ENCODE data around the gene BCAS2.
A peak's percentile ranks its signal among the peaks of the same experiment; 100 is the strongest.
"Not testable (repeated sequence)": the region's sequence is repeated elsewhere in the genome, so short reads cannot be mapped to it uniquely, and the experiment has no call there.

Gene BCAS2

GRCh38 chr1:114562978-114563510, 18.4 kb downstream of the BCAS2 start:
- H3K4me3 ChIP-seq (ENCODE audit: low read depth, low read length): not testable (repeated sequence)

DNA sequence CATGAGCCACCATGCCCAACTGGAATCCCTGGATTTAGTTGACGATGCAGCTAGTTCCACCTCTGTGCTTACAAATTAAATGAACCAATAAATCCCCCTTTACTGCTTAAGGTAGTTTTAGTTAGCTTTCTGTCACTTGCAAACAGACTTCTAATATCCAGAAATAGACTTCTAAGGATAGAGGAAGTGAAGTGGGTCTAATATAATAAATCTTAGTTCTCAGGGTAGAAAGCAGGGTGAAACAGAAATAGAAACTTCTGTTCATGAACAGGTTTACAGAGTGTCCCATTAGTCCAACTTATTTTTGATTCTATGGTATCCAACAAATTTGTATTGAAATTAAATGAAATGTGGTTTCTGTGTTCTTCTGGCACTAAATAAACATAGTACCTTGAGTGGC, 20.1 kb downstream of the BCAS2 start:
- no peak for DNase-seq (ENCODE audit: low read depth)
- no peak overlapping the region for H3K4me3 ChIP-seq (ENCODE audit: low read depth, low read length)

More at GRCh38 chr1:114562978-114563510, 18.4 kb downstream of the BCAS2 start:
- DNase-seq (ENCODE audit: low read depth): peak; percentile 4

DNA sequence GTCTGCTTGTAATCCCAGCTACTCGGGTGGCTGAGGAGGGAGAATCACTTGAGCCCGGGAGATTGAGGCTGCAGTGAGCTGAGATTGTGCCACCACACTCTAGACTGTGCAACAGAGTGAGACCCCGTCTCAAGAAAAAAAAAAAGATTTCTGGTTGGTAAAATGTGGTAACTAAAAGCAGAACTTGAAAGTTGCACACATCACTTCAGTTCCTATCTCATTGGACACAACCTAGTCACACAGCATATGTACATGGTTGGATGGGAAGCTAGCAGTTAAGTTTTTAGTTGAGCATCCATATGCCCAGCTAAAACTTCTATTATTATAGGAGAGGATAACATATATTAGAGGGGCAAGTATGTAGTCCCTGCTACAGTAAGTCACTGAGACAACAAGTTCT, 22.1 kb downstream of the BCAS2 start:
- no peak overlapping the region for H3K4me3 ChIP-seq (ENCODE audit: low read depth, low read length)
- no peak for DNase-seq (ENCODE audit: low read depth)

DNA sequence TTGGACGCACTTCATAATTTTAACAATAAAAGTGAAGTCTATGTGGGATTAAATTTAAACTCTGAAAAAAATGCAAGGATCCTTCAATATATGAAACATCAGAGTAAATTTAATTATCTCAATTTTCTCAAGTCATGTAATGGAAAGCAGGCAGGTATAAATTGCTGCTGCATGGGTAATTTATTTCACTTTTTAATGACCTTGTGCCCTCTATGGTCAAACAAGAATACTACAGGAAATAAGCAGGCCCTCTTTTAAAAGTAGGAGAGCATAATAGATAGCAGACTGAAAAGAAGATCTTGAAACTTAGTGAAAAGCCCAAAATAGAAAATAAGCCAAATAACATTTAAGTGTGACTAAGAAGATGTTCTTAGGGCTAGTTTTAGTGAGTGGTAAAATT, 22.9 kb downstream of the BCAS2 start:
- no peak for DNase-seq (ENCODE audit: low read depth)
- no peak overlapping the region for H3K4me3 ChIP-seq (ENCODE audit: low read depth, low read length)

DNA sequence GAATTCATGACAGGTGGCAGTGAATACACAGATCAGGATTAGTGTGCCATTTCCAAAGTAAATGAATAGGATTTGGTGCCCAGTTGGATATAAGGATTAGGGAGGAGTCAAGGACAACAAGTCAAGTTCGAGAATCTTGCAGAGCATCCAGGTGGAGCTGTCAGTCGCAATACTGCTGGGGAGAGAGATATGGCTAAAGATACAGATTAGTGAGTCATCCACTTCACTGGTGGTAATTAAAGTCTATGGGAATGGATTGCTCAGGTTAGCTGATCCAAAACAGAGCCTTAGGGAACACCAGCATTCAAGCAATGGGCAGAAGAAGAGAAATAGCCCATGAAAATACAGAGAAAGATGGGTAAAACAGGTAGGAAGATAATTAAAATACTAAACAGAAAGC, 26.8 kb downstream of the BCAS2 start:
- DNase-seq (ENCODE audit: low read depth): no peak

DNA sequence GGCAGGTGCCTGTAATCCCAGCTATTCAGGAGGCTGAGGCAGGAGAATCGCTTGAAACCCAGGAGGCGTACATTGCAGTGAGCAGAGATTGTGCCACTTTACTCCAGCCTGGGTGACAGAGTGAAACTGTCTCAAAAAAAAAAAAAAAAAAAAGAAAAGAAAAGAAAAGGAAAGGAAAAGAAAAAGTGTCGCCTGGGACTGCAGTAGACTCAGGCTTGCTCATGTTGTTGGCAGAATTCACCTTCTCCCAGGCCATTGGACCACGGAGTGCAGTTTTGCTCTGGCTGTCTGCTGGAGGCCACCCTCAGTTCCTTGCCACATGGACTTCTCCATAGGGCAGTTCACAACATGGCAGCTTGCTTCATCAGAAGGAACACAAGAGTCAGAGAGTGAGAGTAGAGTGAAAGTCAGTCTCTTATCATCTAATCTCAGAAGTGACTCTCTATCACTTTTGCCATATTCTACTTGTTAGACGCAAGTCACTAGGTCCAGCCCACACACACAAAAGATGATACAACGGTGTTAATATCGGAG, 29.2 kb downstream of the BCAS2 start:
- H3K4me3 ChIP-seq (ENCODE audit: low read depth, low read length): no peak overlapping the region
- DNase-seq (ENCODE audit: low read depth): no peak

More for the DNA sequence above, 26.8 kb downstream of the BCAS2 start:
- H3K4me3 ChIP-seq (ENCODE audit: low read depth, low read length): no peak overlapping the region

DNA sequence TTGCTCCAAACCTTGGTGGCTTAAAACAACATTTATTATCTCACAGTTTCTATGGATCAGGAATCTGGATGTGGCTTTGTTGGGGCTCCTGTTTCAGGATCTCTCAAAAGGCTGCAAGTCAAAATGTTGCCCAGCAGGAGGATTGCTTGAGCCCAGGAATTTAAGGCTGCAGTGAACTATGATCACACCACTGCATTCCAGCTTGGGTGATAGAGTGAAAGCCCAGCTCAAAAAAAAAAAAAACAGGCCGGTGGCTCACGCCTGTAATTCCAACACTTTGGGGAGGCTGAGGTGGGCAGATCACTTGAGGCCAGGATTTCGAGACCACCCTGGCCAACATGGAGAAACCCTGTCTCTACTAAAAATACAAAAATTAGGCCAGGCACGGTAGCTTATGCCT, 30.0 kb downstream of the BCAS2 start:
- DNase-seq (ENCODE audit: low read depth): no peak
- no peak overlapping the region for H3K4me3 ChIP-seq (ENCODE audit: low read depth, low read length)

DNA sequence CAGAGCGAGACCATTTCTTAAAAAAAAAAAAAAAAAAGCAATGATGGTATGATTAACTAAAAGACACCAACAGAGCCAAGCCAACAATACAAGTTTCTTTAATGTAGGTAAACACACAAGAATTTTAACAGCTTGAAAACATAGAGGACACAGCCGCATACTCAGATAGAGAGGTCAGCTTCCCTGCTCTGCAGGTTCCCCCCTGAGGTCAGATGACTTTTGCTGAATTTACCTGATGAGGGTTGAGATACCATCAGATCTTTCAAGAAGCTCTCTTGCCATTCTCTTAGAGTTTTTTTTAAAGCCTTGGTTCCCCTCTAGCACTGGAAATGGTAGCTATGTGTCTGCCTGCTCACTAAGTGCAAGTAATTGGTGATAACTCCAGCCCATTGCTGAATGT, 31.1 kb downstream of the BCAS2 start:
- no peak overlapping the region for H3K4me3 ChIP-seq (ENCODE audit: low read depth, low read length)
- no peak for DNase-seq (ENCODE audit: low read depth)

- DNase-seq (ENCODE audit: low read depth): no peak
- H3K4me3 ChIP-seq (ENCODE audit: low read depth, low read length): no peak overlapping the region
Observed at GRCh38 chr1:114549137-114549536, 32.3 kb downstream of the BCAS2 start.

GRCh38 chr1:114547076-114547475, 34.3 kb downstream of the BCAS2 start:
- H3K4me3 ChIP-seq (ENCODE audit: low read depth, low read length): no peak overlapping the region
- DNase-seq (ENCODE audit: low read depth): no peak

GRCh38 chr1:114545796-114546195, 35.6 kb downstream of the BCAS2 start:
- DNase-seq (ENCODE audit: low read depth): no peak
- no peak overlapping the region for H3K4me3 ChIP-seq (ENCODE audit: low read depth, low read length)

GRCh38 chr1:114545315-114545714, 36.1 kb downstream of the BCAS2 start:
- no peak overlapping the region for H3K4me3 ChIP-seq (ENCODE audit: low read depth, low read length)
- DNase-seq (ENCODE audit: low read depth): no peak

DNA sequence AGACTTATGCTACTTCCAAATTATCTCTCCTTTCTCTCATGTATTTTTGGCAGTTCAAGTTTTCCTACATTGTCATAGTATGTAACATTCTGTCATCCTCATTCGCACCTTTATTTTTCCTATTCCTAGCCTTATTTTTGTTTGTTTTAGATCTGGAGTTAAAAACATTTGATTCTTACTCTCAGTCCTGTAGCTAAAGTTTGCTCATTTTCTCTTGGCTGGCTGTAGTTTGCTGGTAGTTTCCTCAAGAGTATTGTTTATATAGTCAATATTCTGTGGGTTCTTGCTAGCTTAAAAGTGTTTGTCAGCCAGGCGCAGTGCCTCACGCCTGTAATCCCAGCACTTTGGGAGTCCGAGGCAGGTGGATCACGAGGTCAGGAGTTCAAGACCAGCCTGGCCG, 40.6 kb downstream of the BCAS2 start:
- no peak for DNase-seq (ENCODE audit: low read depth)
- H3K4me3 ChIP-seq (ENCODE audit: low read depth, low read length): no peak overlapping the region

- DNase-seq (ENCODE audit: low read depth): no peak
Observed at GRCh38 chr1:114540272-114540671, 41.1 kb downstream of the BCAS2 start.

DNA sequence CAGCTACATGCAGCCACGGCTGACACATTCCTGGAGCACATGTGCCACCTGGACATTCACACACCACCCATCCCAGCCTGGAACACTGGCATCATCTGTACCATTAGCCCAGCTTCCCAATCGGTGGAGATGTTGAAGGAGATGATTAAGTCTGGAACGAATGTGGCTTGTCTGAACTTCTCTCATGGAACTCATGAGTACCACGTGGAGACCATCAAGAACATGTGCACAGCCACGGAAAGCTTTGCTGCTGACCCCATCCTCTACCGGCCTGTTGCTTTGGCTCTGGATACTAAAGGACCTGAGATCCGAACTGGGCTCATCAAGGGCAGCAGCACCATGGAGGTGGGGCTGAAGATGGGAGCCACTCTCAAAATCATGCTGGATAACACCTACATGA, 45.4 kb downstream of the BCAS2 start:
- DNase-seq (ENCODE audit: low read depth): no peak
- H3K4me3 ChIP-seq (ENCODE audit: low read depth, low read length): no peak overlapping the region

More at GRCh38 chr1:114540272-114540671, 41.1 kb downstream of the BCAS2 start:
- no peak overlapping the region for H3K4me3 ChIP-seq (ENCODE audit: low read depth, low read length)

- no peak overlapping the region for H3K4me3 ChIP-seq (ENCODE audit: low read depth, low read length)
- DNase-seq (ENCODE audit: low read depth): no peak
Observed at GRCh38 chr1:114535401-114535800, 46.0 kb downstream of the BCAS2 start.

DNA sequence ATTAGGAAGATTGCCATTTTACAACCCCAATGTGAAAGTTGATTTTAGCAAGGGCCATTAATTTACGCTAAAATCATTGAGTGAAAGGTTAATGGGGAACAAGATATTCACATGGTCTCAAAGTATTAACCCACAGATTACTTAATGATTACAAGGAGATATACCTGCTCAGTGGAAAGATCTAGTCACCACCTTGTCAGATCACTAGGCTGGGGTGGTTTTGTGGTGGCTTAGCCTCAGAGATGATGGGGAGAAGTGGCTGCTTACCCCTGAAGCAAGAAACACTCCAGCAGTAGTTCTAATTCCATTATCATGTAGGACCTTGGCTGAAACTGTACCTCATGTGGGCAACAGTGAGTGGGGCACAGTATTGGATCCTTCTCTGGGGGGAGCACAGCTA, 50.3 kb downstream of the BCAS2 start:
- no peak for DNase-seq (ENCODE audit: low read depth)
- no peak overlapping the region for H3K4me3 ChIP-seq (ENCODE audit: low read depth, low read length)

DNA sequence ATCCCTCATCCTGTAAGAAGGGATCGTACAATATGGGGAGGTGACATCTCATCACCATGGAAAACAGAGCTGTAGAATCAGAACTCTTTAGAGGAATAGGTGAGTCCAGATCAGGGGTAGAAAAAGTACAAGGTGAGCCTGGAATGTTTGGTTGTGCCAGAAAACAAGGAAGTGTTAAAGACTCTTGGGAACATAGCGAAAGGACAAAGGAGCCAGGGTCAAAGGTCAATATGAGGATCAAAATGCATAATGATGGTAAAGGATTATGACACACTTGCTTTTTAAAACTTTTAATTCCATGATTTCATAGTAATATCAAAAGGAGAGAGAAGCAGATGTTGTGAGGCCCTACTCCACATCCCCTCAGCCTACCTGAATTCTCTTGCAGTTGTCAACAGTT, 51.2 kb downstream of the BCAS2 start:
- no peak overlapping the region for H3K4me3 ChIP-seq (ENCODE audit: low read depth, low read length)
- DNase-seq (ENCODE audit: low read depth): no peak

DNA sequence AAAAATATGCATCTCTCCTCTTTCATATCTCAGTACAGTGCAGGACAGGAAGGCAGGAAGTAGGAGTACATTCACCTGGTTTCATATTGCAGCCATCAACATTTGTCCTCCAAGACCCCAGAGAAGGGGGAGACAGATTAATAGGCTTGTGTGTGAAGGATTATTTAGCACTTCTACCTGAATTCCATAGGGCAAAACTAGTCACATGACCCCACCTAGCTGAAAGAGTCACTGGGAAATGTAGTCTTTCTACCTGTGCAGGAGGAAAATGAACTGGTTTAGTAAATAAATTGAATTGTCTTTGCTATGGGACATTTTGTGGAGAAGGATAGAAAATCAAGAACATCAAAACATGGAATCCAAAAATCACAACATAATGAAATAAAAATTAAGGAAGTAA, 56.5 kb downstream of the BCAS2 start:
- H3K4me3 ChIP-seq (ENCODE audit: low read depth, low read length): no peak overlapping the region
- DNase-seq (ENCODE audit: low read depth): no peak

DNA sequence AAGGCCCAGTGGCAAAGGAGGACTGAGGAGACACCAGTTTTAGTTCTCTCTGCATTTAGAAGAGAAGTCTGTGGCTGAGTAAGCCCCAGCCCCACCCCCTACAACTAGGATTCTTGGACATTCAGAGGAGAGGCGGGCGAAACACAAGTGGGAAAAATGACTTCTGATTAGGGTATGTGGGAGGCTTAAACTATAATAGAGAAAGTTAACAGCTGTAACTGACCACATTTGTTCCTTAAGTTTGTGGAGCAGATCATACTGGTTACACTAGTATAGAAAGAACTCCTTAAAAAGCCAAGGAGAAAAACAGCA, 59.2 kb downstream of the BCAS2 start:
- DNase-seq (ENCODE audit: low read depth): no peak
- H3K4me3 ChIP-seq (ENCODE audit: low read depth, low read length): no peak overlapping the region

DNA sequence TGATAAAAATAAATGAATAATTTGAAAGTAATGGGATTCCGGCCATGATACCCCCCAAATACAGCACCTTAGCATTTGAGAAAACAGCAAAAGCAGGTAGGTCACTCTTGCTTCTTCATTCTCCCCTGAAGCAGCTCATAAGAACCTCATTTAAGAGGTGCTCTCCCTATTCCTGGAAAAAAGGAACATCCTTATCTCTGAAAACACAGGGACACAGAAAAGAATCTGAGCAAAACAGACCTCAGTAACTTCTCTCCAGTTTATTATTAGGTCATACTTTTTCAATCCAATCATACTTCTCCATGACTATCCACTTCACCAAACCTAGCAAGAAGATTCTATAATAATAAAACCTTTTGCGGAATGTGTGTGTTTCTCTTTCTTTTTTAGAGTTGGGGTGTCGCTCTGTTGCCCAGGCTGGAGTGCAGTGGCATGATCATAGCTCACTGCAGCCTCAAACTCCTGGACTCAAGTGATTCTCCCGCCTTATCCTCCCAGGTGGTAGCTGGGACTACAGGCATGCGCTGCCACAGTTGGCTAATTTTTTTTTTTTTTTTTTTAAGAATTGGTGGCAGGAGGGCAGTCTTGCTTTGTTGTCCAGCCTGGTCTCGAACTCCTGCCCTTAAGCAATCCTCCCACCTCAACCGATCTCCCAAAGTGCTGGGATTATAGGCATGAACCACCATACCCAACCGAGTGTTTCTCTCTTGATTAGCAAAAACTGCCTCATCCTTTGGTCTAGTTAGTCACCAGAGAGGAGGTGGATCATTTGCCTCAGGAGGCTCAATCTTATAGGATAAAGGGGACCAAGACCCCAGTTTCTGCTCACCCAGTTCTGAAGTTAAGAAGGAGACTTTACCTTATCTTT, 59.8 kb downstream of the BCAS2 start:
- no peak overlapping the region for H3K4me3 ChIP-seq (ENCODE audit: low read depth, low read length)
- no peak for DNase-seq (ENCODE audit: low read depth)

Measured in skeletal muscle cell (primary cell).